Small intestine (tissue), 16 donors: ENCODE measurements around the gene OR4A16. TPM values are rescaled to one million over a fixed set of nuclear protein-coding genes. Genes with fewer than 3 reads are reported as not detected.

Source experiments
- DNase-seq, 2 donors: peaks; one replicate each; pipeline versions ENCODE4 v3.0.0 to v3.0.0-alpha.2; 2013
- FAIRE-seq: peaks from 2 replicates; lab custom pipeline; 2012; peaks lifted over from hg19 to GRCh38; lab: Jason Lieb, UNC
- H3K27ac ChIP-seq, 3 donors: one replicate each; pipeline ENCODE4 v1.5.1; 2013; ENCODE audit warnings: low read length in 2 of 3, mild to moderate bottlenecking in 2 of 3, control low read depth in 1 of 3, inconsistent platforms in 1 of 3, low read depth in 1 of 3, moderate library complexity in 1 of 3
- H3K27me3 ChIP-seq, 3 donors: one replicate each; pipeline ENCODE4 v1.6.1; 2013; ENCODE audit warnings: low read length in 3 of 3, inconsistent platforms in 1 of 3; ENCODE audit not compliant: control insufficient read depth in 3 of 3, insufficient read depth in 3 of 3
- H3K36me3 ChIP-seq, 3 donors: one replicate each; pipeline ENCODE4 v1.6.1; 2013; ENCODE audit warnings: low read length in 3 of 3, inconsistent platforms in 1 of 3, low read depth in 1 of 3, mild to moderate bottlenecking in 1 of 3, moderate library complexity in 1 of 3; ENCODE audit not compliant: control insufficient read depth in 3 of 3, insufficient read depth in 2 of 3
- H3K4me1 ChIP-seq, 3 donors: one replicate each; pipeline ENCODE4 v1.6.1; 2013; ENCODE audit warnings: low read length in 2 of 3, inconsistent platforms in 1 of 3, low read depth in 1 of 3, mild to moderate bottlenecking in 1 of 3, moderate library complexity in 1 of 3; ENCODE audit not compliant: control insufficient read depth in 3 of 3, insufficient read depth in 2 of 3
- H3K4me3 ChIP-seq, 3 donors: one replicate each; pipeline ENCODE4 v1.5.1; 2013; ENCODE audit warnings: low read length in 3 of 3, control low read depth in 1 of 3, inconsistent platforms in 1 of 3, low read depth in 1 of 3, mild to moderate bottlenecking in 1 of 3, moderate library complexity in 1 of 3
- H3K9me3 ChIP-seq, 2 donors: one replicate each; pipeline ENCODE4 v1.6.1; 2013; ENCODE audit warnings: low read depth in 1 of 2, low read length in 1 of 2; ENCODE audit not compliant: control insufficient read depth in 2 of 2, insufficient read depth in 1 of 2
- WGBS, 3 donors: extraction: QIAGEN DNeasy Blood & Tissue Kit; methylation state at CpG; one replicate each; pipeline ENCODE4 v1.1.7; 2013; 5-methylcytosine and 5-hydroxymethylcytosine counted together
- long read RNA-seq, 10 donors: transcript quantifications; one replicate each; lab custom pipeline, GENCODE V29; 2026
- polyA plus RNA-seq, 4 donors: library from polyadenylated mRNA; stranded (reverse) in 3 of 4; unstranded in 1 of 4; fragments of 200-250 nt in 3 of 4; fragments of 120-200 nt in 1 of 4; gene quantifications; one replicate each; pipeline versions ENCODE4 v1.2.1 to v1.2.3, GENCODE V29; 2013
- donor health status: healthy with polysubstance abuse.
- donor health status: control.
- donor health status: control.
- donor health status: Bipolar disorder and iron deficiency.
- donor health status: healthy.

Gene OR4A16
- polyA plus RNA-seq = not detected
- long read RNA-seq, donor 1 = 0 reads
- long read RNA-seq, donor 2 = 0 reads
- long read RNA-seq, donor 3 = 0 reads
- long read RNA-seq, donor 4 = 0 reads
- long read RNA-seq, donor 5 = 0 reads
- long read RNA-seq, donor 6 = 0 reads
- long read RNA-seq, donor 7 = 0 reads
- long read RNA-seq, donor 8 = 0 reads
- long read RNA-seq, donor 9 = 0 reads
- long read RNA-seq, donor 10 = 0 reads

GRCh38 chr11:55342901-55343300 is at the start of gene OR4A16:
Gene OR4A16, plus strand, starts transcription at chr11:55343201. Its CDS starts 0 bp downstream, at chr11:55343201.
- Histone ChIP-seq H3K4me3 (no peak within 1 kb of the TSS), H3K4me1 (no peaks in the 10 kb centered on the region), H3K36me3 (no peaks in the 10 kb centered on the region), H3K27me3 (no peaks in the 10 kb centered on the region), H3K9me3 (peaks cover 0 to 23% of the 10 kb centered on the region in 2 donors), H3K27ac (no peak within 1 kb of the TSS)
- WGBS, 3 donors = 79 to 83% (median 80%) methylated on average over 3 of the region's 3 CpGs
- FAIRE-seq (no peak), DNase-seq (no peak)

DNA sequence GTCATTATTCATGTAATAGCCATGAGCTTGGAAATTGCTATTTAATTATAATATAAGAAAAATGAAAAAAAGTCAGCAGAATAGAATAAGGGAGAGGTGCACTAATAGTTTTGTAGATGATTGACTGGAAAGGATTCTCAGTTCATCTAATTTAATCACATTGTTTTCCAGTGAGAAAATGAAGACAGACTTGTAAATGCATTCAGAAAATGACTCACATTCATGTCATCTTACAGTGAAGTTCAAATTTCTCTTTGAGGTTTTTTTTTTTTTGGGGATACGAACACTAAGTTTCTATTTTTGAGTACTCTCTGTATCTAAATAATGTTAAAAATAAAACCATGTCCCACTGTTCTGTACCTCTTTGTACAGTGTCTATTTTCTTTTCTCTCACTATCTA is 18.5 kb upstream of the OR4A16 start:
- no peak overlapping the region for H3K4me3 ChIP-seq
- DNase-seq (no peak), FAIRE-seq (no peak)
- no peak overlapping the region for H3K27ac ChIP-seq
- no peaks in the 10 kb centered on the region for H3K4me1 ChIP-seq
- H3K9me3 ChIP-seq = peaks cover 0 to 8% of the 10 kb centered on the region in 2 donors
- WGBS, 3 donors = 72 to 82% (median 76%) methylated on average over 1 of the region's 1 CpG
- H3K36me3 ChIP-seq = no peaks in the 10 kb centered on the region
- H3K27me3 ChIP-seq = no peaks in the 10 kb centered on the region

DNA sequence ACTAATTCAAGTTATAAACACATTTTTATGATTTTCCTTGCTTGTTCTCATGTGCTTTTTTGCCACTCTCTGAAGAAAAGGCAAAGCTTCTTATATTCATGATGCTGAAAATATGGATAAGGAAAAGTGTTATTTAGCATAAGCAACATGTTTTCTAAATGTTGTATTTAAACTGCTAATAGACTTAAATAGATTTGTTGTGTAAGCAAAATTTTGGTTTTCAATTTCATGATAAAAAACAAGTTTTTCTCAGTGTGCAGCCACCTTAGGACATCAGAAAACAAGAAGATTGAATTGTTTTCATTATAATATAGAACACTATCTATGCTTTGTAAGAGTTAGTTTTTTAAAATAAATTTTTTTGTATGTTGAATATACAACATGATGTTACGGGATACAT is 2.3 kb downstream of the OR4A16 start:
- H3K9me3 ChIP-seq = peaks cover 0 to 25% of the 10 kb centered on the region in 2 donors
- H3K4me3 ChIP-seq = no peak overlapping the region
- WGBS, 3 donors = 91 to 94% (median 93%) methylated on average over 1 of the region's 1 CpG
- no peaks in the 10 kb centered on the region for H3K36me3 ChIP-seq
- FAIRE-seq (no peak), DNase-seq (no peak)
- no peaks in the 10 kb centered on the region for H3K27me3 ChIP-seq
- no peak overlapping the region for H3K27ac ChIP-seq
- no peaks in the 10 kb centered on the region for H3K4me1 ChIP-seq

- Histone ChIP-seq H3K4me3 (no peak overlapping the region), H3K27me3 (no peaks in the 10 kb centered on the region), H3K4me1 (no peaks in the 10 kb centered on the region), H3K27ac (no peak overlapping the region), H3K36me3 (no peaks in the 10 kb centered on the region), H3K9me3 (peaks cover 0 to 21% of the 10 kb centered on the region in 2 donors)
- FAIRE-seq (no peak), DNase-seq (no peak)
- WGBS, 3 donors = 0 to 16% (median 5%) methylated on average over 1 of the region's 1 CpG
Measured at GRCh38 chr11:55349032-55349431, 6.0 kb downstream of the OR4A16 start.

DNA sequence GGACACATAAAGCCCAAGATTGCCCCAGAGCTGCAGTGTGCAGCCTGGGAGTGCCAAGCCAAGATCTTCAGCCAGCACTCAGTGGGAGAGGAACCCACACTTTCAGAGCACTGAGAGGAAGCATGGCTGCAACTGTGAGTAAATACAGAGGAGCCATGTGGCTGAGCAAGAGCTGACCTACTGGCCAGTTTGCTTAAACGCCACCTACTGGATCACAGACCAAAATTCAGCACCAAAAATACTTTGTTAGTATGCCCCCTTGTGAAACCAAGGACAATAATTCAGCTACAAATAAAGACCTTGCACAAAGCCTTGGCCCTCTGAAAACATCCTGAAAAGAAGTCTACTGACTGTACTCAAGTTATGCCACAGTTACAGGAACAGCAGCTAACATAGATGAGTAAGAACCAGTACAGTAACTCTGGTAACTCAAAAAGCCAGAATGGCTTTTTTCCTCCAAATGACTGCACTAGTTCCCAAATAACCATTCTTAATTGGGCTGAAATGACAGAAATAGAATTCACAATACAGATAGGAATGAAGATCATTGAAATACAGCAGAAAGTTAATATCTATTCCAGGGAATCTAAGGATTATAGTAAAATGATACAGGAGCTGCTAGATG is 14.7 kb downstream of the OR4A16 start:
- DNase-seq (no peak), FAIRE-seq (no peak)
- H3K36me3 ChIP-seq = no peaks in the 10 kb centered on the region
- H3K4me1 ChIP-seq = no peaks in the 10 kb centered on the region
- peaks cover 0 to 29% of the 10 kb centered on the region in 2 donors for H3K9me3 ChIP-seq
- H3K4me3 ChIP-seq = no peak overlapping the region
- H3K27ac ChIP-seq = no peak overlapping the region
- no peaks in the 10 kb centered on the region for H3K27me3 ChIP-seq
- 2 to 5% (median 5%) methylated on average over 1 of the region's 1 CpG for WGBS, 3 donors

DNA sequence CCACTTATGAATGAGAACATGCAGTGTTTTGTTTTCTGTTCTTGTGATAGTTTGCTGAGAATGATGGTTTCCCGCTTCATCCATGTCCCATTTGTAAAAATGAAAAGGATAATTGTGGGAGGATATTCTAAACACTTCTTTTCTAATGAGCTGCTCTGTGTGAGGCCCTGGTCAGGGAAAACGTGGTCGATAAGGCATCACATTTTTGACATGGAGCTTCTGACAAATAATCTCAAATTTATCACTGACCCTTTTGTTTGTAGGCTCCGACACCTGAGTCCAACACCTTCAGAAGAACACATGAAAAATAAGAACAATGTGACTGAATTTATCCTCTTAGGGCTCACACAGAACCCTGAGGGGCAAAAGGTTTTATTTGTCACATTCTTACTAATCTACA is 24.7 kb downstream of the OR4A16 start, which contains the start of gene OR4A15:
TSS of gene OR4A15 (plus strand) at position 301 of the 400 bp plus-strand sequence. CDS start at position 301, 0 bp downstream.
- no peak for DNase-seq
- WGBS, 3 donors = 47 to 57% (median 52%) methylated on average over 4 of the region's 4 CpGs
- H3K27ac ChIP-seq = no peak within 1 kb of the TSS
- peaks cover 0 to 19% of the 10 kb centered on the region in 2 donors for H3K9me3 ChIP-seq
- no peaks in the 10 kb centered on the region for H3K4me1 ChIP-seq
- no peaks in the 10 kb centered on the region for H3K27me3 ChIP-seq
- no peaks in the 10 kb centered on the region for H3K36me3 ChIP-seq
- no peak within 1 kb of the TSS for H3K4me3 ChIP-seq
- no peak for FAIRE-seq

Other genes starting within 250 kb of the OR4A16 start
- gene TRIM48, start 81.0 kb upstream of the OR4A16 start, polyA plus RNA-seq = not detected
- not detected for gene OR4A15, start 24.8 kb downstream of the OR4A16 start, polyA plus RNA-seq
- gene OR4C15, start 211.3 kb downstream of the OR4A16 start, polyA plus RNA-seq = not detected
- not detected for gene OR4C16, start 228.9 kb downstream of the OR4A16 start, polyA plus RNA-seq